ENCODE results near the gene GPR65. TPM values are rescaled to one million over a fixed set of nuclear protein-coding genes. Genes with fewer than 3 reads are reported as not detected.

The GPR65 gene
- total and polyA plus RNA-seq, 2 experiments from 2014 or later: not detected

DNA sequence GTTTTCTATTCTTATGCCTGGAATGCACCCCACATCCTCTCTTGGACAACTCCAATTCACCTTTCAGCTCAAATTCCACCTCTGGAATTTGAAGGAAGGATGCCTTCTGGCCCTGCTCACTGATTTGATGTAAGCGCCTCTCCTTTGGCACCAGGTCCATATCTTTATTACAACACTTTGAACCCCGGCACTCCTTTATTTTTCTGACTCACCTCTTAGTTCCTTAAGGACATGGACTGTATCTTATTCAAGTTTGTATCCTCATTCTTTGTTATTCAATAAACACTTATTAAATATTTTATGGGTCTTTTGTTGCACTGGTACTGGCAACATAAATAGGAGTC lies 15.0 kb upstream of the GPR65 start:
- Histone ChIP-seq H3K4me3 (no peak overlapping the region), H3K27me3 (ENCODE audit: insufficient read depth) (no peaks in the 10 kb centered on the region), H3K4me2 (peak overlapping the region; percentile 36; the same call in 1 of the 2 replicates), H2AFZ (no peak overlapping the region), H3F3A (replicated peaks; ENCODE audit: low read depth) (0 out of 2 replicates have a peak, but pooled peaks cover 2% of the 10 kb centered on the region), H3K4me1 (ENCODE audit: insufficient read depth) (peaks cover 5% of the 10 kb centered on the region; the same call in 1 of the 2 replicates), H3K36me3 (ENCODE audit: insufficient read depth) (no peaks in the 10 kb centered on the region), H3K9me2 (ENCODE audit: insufficient read depth) (no peaks in the 10 kb centered on the region; the same call in 1 of the 2 replicates), H3K79me2 (replicated peaks; ENCODE audit: insufficient read depth) (no peaks in the 10 kb centered on the region), H3K27ac (ENCODE audit: low read depth) (no peak overlapping the region), H4K20me1 (replicated peaks; ENCODE audit: insufficient read depth) (no peaks in the 10 kb centered on the region)
- ATAC-seq (no peak), DNase-seq (ENCODE audit: low spot score) (peak; percentile 54)
- Mint-ChIP-seq H3K27me3 (ENCODE audit: insufficient read depth, low read depth, poor library complexity) (peaks cover 7% of the 10 kb centered on the region), H3K4me3 (no peak overlapping the region), H3K9me3 (no peaks in the 10 kb centered on the region; the same call in 2 of the 3 replicates), H3K4me1 (peaks cover 16% of the 10 kb centered on the region), H3K36me3 (ENCODE audit: low read depth) (no peaks in the 10 kb centered on the region), H3K27ac (no peak overlapping the region)
- TF ChIP-seq ETS1 (IDR thresholded peaks at IDR 0.05): no peak
- no peak for TF ChIP-seq CREB1 (CRISPR knock-in tag; IDR thresholded peaks at IDR 0.05; ENCODE audit: low read depth)
- TF ChIP-seq POLR2AphosphoS5 (IDR thresholded peaks at IDR 0.05; ENCODE audit: low read depth): no peak
- TF ChIP-seq ZNF331 (CRISPR knock-in tag; IDR thresholded peaks at IDR 0.05; ENCODE audit: low read depth): no peak
- TF ChIP-seq EZH2phosphoT487 (IDR thresholded peaks at IDR 0.05; ENCODE audit: unreplicated experiment): no peak
- TF ChIP-seq ZNF462 (CRISPR knock-in tag; IDR thresholded peaks at IDR 0.05): no peak
- TF ChIP-seq, protein P1, sequence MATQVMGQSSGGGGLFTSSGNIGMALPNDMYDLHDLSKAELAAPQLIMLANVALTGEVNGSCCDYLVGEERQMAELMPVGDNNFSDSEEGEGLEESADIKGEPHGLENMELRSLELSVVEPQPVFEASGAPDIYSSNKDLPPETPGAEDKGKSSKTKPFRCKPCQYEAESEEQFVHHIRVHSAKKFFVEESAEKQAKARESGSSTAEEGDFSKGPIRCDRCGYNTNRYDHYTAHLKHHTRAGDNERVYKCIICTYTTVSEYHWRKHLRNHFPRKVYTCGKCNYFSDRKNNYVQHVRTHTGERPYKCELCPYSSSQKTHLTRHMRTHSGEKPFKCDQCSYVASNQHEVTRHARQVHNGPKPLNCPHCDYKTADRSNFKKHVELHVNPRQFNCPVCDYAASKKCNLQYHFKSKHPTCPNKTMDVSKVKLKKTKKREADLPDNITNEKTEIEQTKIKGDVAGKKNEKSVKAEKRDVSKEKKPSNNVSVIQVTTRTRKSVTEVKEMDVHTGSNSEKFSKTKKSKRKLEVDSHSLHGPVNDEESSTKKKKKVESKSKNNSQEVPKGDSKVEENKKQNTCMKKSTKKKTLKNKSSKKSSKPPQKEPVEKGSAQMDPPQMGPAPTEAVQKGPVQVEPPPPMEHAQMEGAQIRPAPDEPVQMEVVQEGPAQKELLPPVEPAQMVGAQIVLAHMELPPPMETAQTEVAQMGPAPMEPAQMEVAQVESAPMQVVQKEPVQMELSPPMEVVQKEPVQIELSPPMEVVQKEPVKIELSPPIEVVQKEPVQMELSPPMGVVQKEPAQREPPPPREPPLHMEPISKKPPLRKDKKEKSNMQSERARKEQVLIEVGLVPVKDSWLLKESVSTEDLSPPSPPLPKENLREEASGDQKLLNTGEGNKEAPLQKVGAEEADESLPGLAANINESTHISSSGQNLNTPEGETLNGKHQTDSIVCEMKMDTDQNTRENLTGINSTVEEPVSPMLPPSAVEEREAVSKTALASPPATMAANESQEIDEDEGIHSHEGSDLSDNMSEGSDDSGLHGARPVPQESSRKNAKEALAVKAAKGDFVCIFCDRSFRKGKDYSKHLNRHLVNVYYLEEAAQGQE (IDR thresholded peaks at IDR 0.05; ENCODE audit: unreplicated experiment): no peak
- TF ChIP-seq ZNF114 (CRISPR knock-in tag; IDR thresholded peaks at IDR 0.05): no peak
- TF ChIP-seq STAT1 (IDR thresholded peaks at IDR 0.05; ENCODE audit: unreplicated experiment): no peak
- no peak for TF ChIP-seq EZH2 (IDR thresholded peaks at IDR 0.05; ENCODE audit: low read depth, unreplicated experiment)
- TF ChIP-seq NANOG (IDR thresholded peaks at IDR 0.05; ENCODE audit: borderline replicate concordance): no peak
- TF ChIP-seq, protein P2, sequence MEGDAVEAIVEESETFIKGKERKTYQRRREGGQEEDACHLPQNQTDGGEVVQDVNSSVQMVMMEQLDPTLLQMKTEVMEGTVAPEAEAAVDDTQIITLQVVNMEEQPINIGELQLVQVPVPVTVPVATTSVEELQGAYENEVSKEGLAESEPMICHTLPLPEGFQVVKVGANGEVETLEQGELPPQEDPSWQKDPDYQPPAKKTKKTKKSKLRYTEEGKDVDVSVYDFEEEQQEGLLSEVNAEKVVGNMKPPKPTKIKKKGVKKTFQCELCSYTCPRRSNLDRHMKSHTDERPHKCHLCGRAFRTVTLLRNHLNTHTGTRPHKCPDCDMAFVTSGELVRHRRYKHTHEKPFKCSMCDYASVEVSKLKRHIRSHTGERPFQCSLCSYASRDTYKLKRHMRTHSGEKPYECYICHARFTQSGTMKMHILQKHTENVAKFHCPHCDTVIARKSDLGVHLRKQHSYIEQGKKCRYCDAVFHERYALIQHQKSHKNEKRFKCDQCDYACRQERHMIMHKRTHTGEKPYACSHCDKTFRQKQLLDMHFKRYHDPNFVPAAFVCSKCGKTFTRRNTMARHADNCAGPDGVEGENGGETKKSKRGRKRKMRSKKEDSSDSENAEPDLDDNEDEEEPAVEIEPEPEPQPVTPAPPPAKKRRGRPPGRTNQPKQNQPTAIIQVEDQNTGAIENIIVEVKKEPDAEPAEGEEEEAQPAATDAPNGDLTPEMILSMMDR (conservative IDR thresholded peaks at IDR 0.05; ENCODE audit: low read depth in 2 of 2): no peak
- TF ChIP-seq JUNB (IDR thresholded peaks at IDR 0.05; ENCODE audit: unreplicated experiment): no peak

Measured in GM23338 (cell line).